GOT3 (cell line): ENCODE measurements around the gene PEX16.

Source experiments
- DNase-seq: peaks from one replicate; lab custom pipeline; 2025; ENCODE audit warnings: mixed read lengths; lab: John Stamatoyannopoulos, UW

PEX16 gene

GRCh38 chr11:45930951-45931570 is 13.4 kb upstream of the PEX16 start:
- DNase-seq = no peak

DNA sequence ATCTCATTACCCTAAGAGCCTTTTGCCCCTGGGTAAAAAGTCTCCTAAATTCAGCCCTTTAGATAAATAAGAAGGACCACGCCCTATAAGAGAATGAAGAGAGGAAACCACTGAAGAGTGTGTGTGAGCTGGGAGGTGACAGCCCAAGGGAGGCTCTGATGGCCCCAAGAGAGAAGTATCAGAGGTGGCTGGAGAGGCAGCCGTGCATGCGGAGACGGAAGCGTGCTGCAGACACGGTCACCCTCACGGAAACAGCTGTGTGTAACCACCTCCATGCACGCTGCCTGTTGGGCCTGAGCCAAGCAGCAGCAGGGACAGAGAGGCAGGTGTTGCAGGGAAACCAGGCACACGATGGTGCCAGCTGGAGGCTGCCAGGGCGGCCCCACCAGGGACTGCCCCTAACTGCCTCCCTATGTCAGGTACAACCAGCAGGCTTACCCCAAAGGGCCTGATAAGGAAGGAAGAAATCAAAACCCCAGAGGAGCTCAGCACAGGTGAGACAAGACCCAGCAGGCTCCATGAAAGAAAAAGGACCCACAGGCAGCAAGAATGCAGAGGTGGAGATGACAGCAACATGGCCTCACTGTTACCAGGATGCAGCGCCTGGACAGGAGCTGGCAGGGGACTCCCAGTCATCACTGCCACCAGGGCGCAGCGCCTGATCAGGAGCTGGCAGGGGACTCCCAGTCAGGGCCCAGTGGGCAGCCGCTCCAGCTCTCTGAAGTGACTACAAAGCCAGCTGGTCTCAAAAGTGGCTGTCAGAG is 12.5 kb upstream of the PEX16 start:
- no peak for DNase-seq

- no peak for DNase-seq
Measured at GRCh38 chr11:45929486-45930030, 11.9 kb upstream of the PEX16 start.

- DNase-seq = no peak
Measured at GRCh38 chr11:45928535-45929215, 11.0 kb upstream of the PEX16 start.

DNA sequence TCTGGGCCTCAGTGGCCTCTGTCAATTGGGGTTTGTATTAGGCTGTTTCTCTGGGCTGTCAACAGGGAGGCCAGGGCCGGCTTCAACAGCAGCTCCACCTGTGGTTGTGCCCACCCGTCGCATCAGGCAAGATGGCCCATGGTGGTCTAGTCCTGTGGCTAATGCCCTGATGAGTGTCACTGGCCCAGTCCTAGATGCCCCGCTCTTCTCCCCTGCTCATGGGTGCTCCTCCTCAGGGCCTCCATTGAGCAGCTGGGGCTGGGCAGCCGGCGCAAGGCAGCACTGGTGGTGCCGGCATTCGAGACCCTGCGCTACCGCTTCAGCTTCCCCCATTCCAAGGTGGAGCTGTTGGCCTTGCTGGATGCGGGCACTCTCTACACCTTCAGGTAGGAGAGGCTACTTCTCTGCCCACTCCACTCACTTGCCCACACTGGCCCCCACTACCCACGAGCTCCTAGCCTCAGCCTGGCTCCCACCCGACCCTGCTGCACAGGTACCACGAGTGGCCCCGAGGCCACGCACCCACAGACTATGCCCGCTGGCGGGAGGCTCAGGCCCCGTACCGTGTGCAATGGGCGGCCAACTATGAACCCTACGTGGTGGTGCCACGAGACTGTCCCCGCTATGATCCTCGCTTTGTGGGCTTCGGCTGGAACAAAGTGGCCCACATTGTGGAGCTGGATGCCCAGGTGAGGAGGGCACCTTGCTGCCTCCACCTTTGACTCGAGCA is 10.2 kb upstream of the PEX16 start:
- DNase-seq = no peak

- no peak for DNase-seq
Measured at GRCh38 chr11:45927332-45927683, 9.6 kb upstream of the PEX16 start.

GRCh38 chr11:45926536-45927331 is 9.1 kb upstream of the PEX16 start:
- DNase-seq = no peak

- no peak for DNase-seq
Measured at GRCh38 chr11:45926001-45926401, 8.3 kb upstream of the PEX16 start.

GRCh38 chr11:45925550-45925949 is 7.9 kb upstream of the PEX16 start:
- no peak for DNase-seq

- DNase-seq = no peak
Measured at GRCh38 chr11:45924927-45925326, 7.2 kb upstream of the PEX16 start.

- DNase-seq = no peak
Measured at GRCh38 chr11:45924036-45924915, 6.6 kb upstream of the PEX16 start.

DNA sequence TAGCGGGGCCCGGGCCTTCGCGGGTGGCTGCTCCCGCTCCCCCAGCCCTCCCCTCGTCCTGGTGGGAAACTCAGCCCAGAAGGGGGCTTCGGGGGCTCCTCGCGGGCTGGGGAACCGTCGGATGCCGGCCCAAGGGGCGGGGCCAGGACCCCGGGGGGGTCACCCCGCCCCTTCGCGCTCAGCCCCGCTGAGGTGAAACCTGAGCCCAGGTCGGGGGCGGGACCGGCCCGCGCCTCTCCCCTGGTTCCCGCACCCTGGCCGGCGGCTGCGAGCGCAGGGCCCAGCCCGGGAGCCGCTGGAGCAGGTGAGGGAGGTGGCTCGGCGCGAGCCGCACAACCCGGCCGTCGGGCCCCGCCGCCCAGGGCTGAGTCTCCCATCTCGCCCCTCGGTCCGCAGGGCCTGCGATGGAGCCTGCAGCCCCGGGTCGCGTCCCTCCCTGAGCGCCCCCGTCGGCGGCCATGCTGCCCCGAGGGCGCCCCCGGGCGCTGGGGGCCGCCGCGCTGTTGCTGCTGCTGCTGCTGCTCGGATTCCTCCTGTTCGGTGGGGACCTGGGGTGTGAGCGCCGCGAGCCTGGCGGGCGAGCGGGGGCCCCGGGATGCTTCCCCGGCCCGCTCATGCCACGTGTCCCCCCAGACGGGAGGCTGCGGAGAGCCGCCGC is 4.9 kb upstream of the PEX16 start, which contains the start of gene LARGE2:
LARGE2 (plus strand) TSS at position 232 of the 658 bp plus-strand sequence; CDS start at position 459, 227 bp downstream.
- no peak for DNase-seq

GRCh38 chr11:45921561-45922424 is 4.1 kb upstream of the PEX16 start:
- no peak for DNase-seq

DNA sequence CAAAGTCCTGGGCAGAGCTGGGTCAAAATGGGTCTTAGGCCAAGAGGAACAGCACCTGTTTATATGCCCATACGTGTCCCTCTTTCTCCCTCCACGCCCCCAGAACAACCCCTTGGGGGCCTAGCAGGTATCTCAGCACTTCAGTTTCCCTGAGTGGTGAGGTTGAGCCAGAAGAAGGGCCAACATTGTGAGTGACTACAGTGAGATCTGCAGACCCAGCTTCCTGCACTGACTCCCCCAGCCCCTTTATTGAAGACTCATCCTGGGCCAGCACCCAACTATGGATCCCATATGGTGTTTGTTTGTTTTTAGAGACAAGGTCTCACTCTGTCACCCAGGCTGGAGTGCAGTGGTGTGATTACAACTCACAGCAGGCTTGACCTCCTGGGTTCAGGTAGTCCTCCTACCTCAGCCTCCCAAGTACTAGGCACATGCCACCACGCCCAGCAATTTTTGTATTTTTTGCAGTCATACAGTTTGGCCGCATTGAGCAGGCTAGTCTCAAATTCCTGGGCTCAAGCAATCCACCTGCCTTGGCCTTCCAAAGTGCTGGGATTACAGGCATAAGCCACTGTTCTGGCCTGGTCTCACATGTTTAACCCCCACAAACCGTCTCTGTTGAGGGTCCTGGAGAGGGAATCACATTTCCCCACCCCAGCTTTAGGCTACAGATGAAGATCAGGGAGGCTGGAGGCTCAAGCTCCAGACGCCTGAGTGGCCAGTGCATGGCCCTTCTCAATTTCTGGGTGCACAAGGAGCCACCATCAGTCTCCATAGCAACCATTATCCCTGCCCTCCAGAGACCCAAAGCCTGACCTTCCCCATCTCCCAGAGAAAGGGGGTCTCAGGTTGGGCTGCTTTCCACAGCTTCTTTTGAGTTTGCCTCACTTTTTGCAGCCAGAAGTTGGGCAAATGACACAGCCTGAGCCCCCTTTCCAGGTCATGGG is 3.1 kb upstream of the PEX16 start:
- DNase-seq = no peak

DNA sequence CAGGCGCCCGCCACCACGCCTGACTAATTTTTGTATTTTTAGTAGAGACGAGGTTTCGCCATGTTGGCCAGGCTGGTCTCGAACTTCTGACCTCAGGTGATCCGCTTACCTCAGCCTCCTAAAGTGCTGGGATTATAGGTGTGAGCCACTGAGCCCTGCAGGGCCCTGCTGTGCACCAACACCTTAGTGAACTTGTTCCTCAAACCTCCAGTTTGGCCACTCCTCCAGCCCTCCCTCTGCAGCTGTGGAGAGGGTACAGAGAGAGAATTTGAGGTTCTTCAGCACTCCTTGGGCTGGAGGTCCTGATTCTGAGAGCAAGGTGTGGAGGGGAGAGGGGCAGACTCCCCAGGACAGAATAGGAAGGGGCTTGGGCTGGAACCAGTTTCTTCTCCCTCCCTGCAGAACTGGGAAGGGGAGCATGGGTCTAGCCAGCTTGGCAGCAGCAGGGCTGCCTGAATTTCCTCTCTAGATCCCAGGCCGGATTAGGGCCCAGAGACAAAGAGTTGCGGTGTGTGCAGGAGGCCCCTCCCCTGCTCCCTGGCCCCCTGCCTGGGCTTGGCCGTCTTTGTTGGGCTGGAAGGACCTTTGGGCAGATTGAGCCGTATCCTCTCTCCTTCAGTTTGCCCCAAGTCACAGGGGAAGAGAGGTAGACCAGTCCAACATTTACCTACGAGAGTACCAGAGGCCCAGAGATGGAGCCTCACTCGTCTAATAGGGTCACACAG is 2.3 kb upstream of the PEX16 start:
- no peak for DNase-seq

- DNase-seq = no peak
Measured at GRCh38 chr11:45918962-45919675, 1.4 kb upstream of the PEX16 start.
